ACC112 (cell line): Measurements from ENCODE around the gene CTSW.

ENCODE experiments used
- H2AFZ ChIP-seq: fragments of 200-600 bp; sonication (generic); one replicate; pipeline ENCODE4 v1.6.0; 2017; ENCODE audit warnings: antibody characterized with exemption, low read length; ENCODE audit not compliant: unreplicated experiment
- H3K27ac ChIP-seq: fragments of 200-600 bp; sonication (generic); 2 replicates; pipeline ENCODE4 v1.5.1; 2014; ENCODE audit warnings: low read depth, mild to moderate bottlenecking, antibody characterized with exemption, low read length, moderate library complexity
- H3K27me3 ChIP-seq: fragments of 200-600 bp; sonication (generic); 2 replicates; pipeline ENCODE4 v1.6.1; 2014; ENCODE audit warnings: mild to moderate bottlenecking, antibody characterized with exemption, low read length, moderate library complexity, mixed read lengths; ENCODE audit not compliant: insufficient read depth
- H3K36me3 ChIP-seq: fragments of 200-600 bp; sonication (generic); 2 replicates; pipeline ENCODE4 v1.6.1; 2016; ENCODE audit warnings: mild to moderate bottlenecking, antibody characterized with exemption, low read length, moderate library complexity, mixed read lengths; ENCODE audit not compliant: insufficient read depth
- H3K4me1 ChIP-seq: fragments of 200-600 bp; sonication (generic); one replicate; pipeline ENCODE4 v1.6.1; 2016; ENCODE audit warnings: low read length, mixed read lengths; ENCODE audit not compliant: insufficient read depth, unreplicated experiment, control insufficient read depth
- H3K4me3 ChIP-seq: fragments of 200-600 bp; sonication (generic); 2 replicates; pipeline ENCODE4 v1.5.1; 2014; ENCODE audit warnings: mild to moderate bottlenecking, low read depth, low read length
- H3K79me2 ChIP-seq: fragments of 200-600 bp; sonication (generic); one replicate; pipeline ENCODE4 v1.6.0; 2016; ENCODE audit warnings: low read length; ENCODE audit not compliant: control insufficient read depth, unreplicated experiment, insufficient read depth

The CTSW gene

GRCh38 chr11:65849771-65850216 lies 29.8 kb upstream of the CTSW start:
- H3K4me3 ChIP-seq = no peak overlapping the region
- peaks cover 43% of the 10 kb centered on the region for H3K36me3 ChIP-seq
- H3K27me3 ChIP-seq = no peaks in the 10 kb centered on the region
- H3K27ac ChIP-seq = no peak overlapping the region
- no peak overlapping the region for H2AFZ ChIP-seq
- peaks cover 12% of the 10 kb centered on the region for H3K79me2 ChIP-seq
- H3K4me1 ChIP-seq = no peaks in the 10 kb centered on the region

- no peaks in the 10 kb centered on the region for H3K27me3 ChIP-seq
- H3K36me3 ChIP-seq = peaks cover 47% of the 10 kb centered on the region
- no peak overlapping the region for H3K4me3 ChIP-seq
- no peak overlapping the region for H2AFZ ChIP-seq
- H3K4me1 ChIP-seq = no peaks in the 10 kb centered on the region
- H3K27ac ChIP-seq = no peak overlapping the region
- peaks cover 19% of the 10 kb centered on the region for H3K79me2 ChIP-seq
Observed at GRCh38 chr11:65850217-65851082, 29.2 kb upstream of the CTSW start.

- peaks cover 54% of the 10 kb centered on the region for H3K36me3 ChIP-seq
- no peaks in the 10 kb centered on the region for H3K27me3 ChIP-seq
- H3K4me1 ChIP-seq = no peaks in the 10 kb centered on the region
- H2AFZ ChIP-seq = no peak overlapping the region
- H3K79me2 ChIP-seq = peaks cover 26% of the 10 kb centered on the region
- H3K27ac ChIP-seq = no peak overlapping the region
- H3K4me3 ChIP-seq = no peak overlapping the region
Observed at GRCh38 chr11:65851083-65851579, 28.5 kb upstream of the CTSW start.

- Histone ChIP-seq H3K36me3 (peaks cover 58% of the 10 kb centered on the region), H3K27ac (no peak overlapping the region), H2AFZ (no peak overlapping the region), H3K27me3 (no peaks in the 10 kb centered on the region), H3K79me2 (peaks cover 34% of the 10 kb centered on the region), H3K4me1 (no peaks in the 10 kb centered on the region), H3K4me3 (no peak overlapping the region)
Observed at GRCh38 chr11:65851811-65852507, 27.7 kb upstream of the CTSW start.

- Histone ChIP-seq H3K4me3 (no peak overlapping the region), H3K36me3 (peaks cover 58% of the 10 kb centered on the region), H3K27me3 (no peaks in the 10 kb centered on the region), H3K4me1 (no peaks in the 10 kb centered on the region), H3K79me2 (peaks cover 41% of the 10 kb centered on the region), H2AFZ (no peak overlapping the region), H3K27ac (no peak overlapping the region)
Observed at GRCh38 chr11:65852508-65853245, 27.0 kb upstream of the CTSW start.

- peaks cover 58% of the 10 kb centered on the region for H3K36me3 ChIP-seq
- H2AFZ ChIP-seq = no peak overlapping the region
- no peaks in the 10 kb centered on the region for H3K4me1 ChIP-seq
- H3K4me3 ChIP-seq = no peak overlapping the region
- no peak overlapping the region for H3K27ac ChIP-seq
- H3K27me3 ChIP-seq = no peaks in the 10 kb centered on the region
- peaks cover 44% of the 10 kb centered on the region for H3K79me2 ChIP-seq
Observed at GRCh38 chr11:65853246-65853979, 26.2 kb upstream of the CTSW start.

GRCh38 chr11:65854161-65854592 lies 25.5 kb upstream of the CTSW start:
- Histone ChIP-seq H3K36me3 (peaks cover 58% of the 10 kb centered on the region), H3K4me3 (no peak overlapping the region), H3K27me3 (no peaks in the 10 kb centered on the region), H3K27ac (no peak overlapping the region), H2AFZ (no peak overlapping the region), H3K79me2 (peaks cover 44% of the 10 kb centered on the region), H3K4me1 (no peaks in the 10 kb centered on the region)

- Histone ChIP-seq H3K4me1 (peaks cover 5% of the 10 kb centered on the region), H3K27me3 (no peaks in the 10 kb centered on the region), H3K4me3 (no peak overlapping the region), H3K79me2 (peaks cover 44% of the 10 kb centered on the region), H3K36me3 (peaks cover 58% of the 10 kb centered on the region), H2AFZ (no peak overlapping the region), H3K27ac (no peak overlapping the region)
Observed at GRCh38 chr11:65854852-65855837, 24.5 kb upstream of the CTSW start.

- Histone ChIP-seq H3K27me3 (no peaks in the 10 kb centered on the region), H3K36me3 (peaks cover 52% of the 10 kb centered on the region), H3K4me3 (peak overlapping the region; percentile 99), H2AFZ (no peak overlapping the region), H3K4me1 (peaks cover 5% of the 10 kb centered on the region), H3K79me2 (peaks cover 44% of the 10 kb centered on the region), H3K27ac (no peak overlapping the region)
Observed at GRCh38 chr11:65855927-65856363, 23.7 kb upstream of the CTSW start.
